Caco-2 (cell line): ENCODE data around the gene APOLD1. TPM values are rescaled to one million over a fixed set of nuclear protein-coding genes. Genes with fewer than 3 reads are reported as not detected.

Experiments used
- BruUV-seq: library from RNA; stranded (reverse); fragments of 400-500 nt; replicated peaks from 2 replicates; lab custom pipeline; 2021; lab: Mats Ljungman, UMichigan
- CTCF ChIA-PET: fragments of 300-600 bp; sonication (Branson Sonifier 250); formaldehyde crosslinking; loops from one replicate; lab custom pipeline; 2022; ENCODE audit warnings: antibody characterized with exemption; lab: Charles Lee
- POLR2A ChIA-PET: fragments of 300-600 bp; sonication (Branson Sonifier 250); formaldehyde crosslinking; loops from one replicate; lab custom pipeline; 2022; ENCODE audit warnings: antibody characterized with exemption; lab: Charles Lee
- DNase-seq, 2 experiments: peaks; one replicate each; pipeline versions ENCODE4 v3.0.0 to v3.0.0-alpha.2; 2020 to 2022
- H3K27me3 ChIP-seq: replicated peaks from 2 replicates; pipeline ENCODE4 v1.6.0; 2011; ENCODE audit warnings: low read length; ENCODE audit not compliant: control insufficient read depth, insufficient read depth
- H3K36me3 ChIP-seq: 2 replicates; pipeline ENCODE4 v1.5.1; 2011; ENCODE audit warnings: low read length; ENCODE audit not compliant: control insufficient read depth, insufficient read depth
- H3K4me1 ChIP-seq: fragments of 250-450 bp; sonication (Bioruptor Pico); 2 replicates; pipeline ENCODE4 v1.5.1; 2020; ENCODE audit warnings: mild to moderate bottlenecking
- H3K4me3 ChIP-seq: 2 replicates; pipeline ENCODE4 v1.5.1; 2011; ENCODE audit warnings: low read depth, mild to moderate bottlenecking, control low read depth, low read length
- H3K9me3 ChIP-seq: fragments of 250-450 bp; sonication (Bioruptor Pico); 2 replicates; pipeline ENCODE4 v1.5.1; 2020; ENCODE audit warnings: mild to moderate bottlenecking, moderate library complexity
- H3K27ac Mint-ChIP-seq: one replicate; pipeline ENCODE4 v1.8.0; 2022; ENCODE audit warnings: mixed read lengths; ENCODE audit not compliant: unreplicated experiment
- H3K27me3 Mint-ChIP-seq: one replicate; pipeline ENCODE4 v1.8.0; 2022; ENCODE audit warnings: mixed read lengths; ENCODE audit not compliant: insufficient read depth, unreplicated experiment
- H3K36me3 Mint-ChIP-seq: one replicate; pipeline ENCODE4 v1.8.0; 2022; ENCODE audit warnings: mild to moderate bottlenecking, mixed read lengths; ENCODE audit not compliant: insufficient read depth, unreplicated experiment
- H3K4me1 Mint-ChIP-seq: one replicate; pipeline ENCODE4 v1.8.0; 2022; ENCODE audit warnings: low read depth, mixed read lengths; ENCODE audit not compliant: unreplicated experiment
- H3K4me3 Mint-ChIP-seq: one replicate; pipeline ENCODE4 v1.8.0; 2022; ENCODE audit warnings: mild to moderate bottlenecking, moderate library complexity, mixed read lengths; ENCODE audit not compliant: unreplicated experiment
- H3K9me3 Mint-ChIP-seq: one replicate; pipeline ENCODE4 v1.8.0; 2022; ENCODE audit warnings: mixed read lengths; ENCODE audit not compliant: unreplicated experiment
- intact Hi-C: fragments of 100-400 bp; cut with micrococcal nuclease; formaldehyde crosslinking; loops from one replicate; pipeline ENCODE4 v1.10.0; 2022; ENCODE audit not compliant: unreplicated experiment
- total RNA-seq: library from RNA; stranded (reverse); gene quantifications from 2 replicates; pipeline ENCODE4 v1.2.3, GENCODE V29; 2022
- TF ChIP-seq, protein P1 (sequence below), 2 experiments: fragments of 200-600 bp in 1 of 2; IDR thresholded peaks; 1 replicate in 1 of 2; 2 replicates in 1 of 2; pipeline versions ENCODE4 v1.5.1 to v1.8.0; 2011 to 2022; ENCODE audit warnings: antibody characterized with exemption in 1 of 2, control low read depth in 1 of 2, inconsistent platforms in 1 of 2, low read depth in 1 of 2, low read length in 1 of 2, mild to moderate bottlenecking in 1 of 2, moderate library complexity in 1 of 2; ENCODE audit not compliant: insufficient read depth in 1 of 2, severe bottlenecking in 1 of 2, unreplicated experiment in 1 of 2

APOLD1 gene
- total RNA-seq, 1 experiment from 2014 or later = 4.1 TPM

DNA sequence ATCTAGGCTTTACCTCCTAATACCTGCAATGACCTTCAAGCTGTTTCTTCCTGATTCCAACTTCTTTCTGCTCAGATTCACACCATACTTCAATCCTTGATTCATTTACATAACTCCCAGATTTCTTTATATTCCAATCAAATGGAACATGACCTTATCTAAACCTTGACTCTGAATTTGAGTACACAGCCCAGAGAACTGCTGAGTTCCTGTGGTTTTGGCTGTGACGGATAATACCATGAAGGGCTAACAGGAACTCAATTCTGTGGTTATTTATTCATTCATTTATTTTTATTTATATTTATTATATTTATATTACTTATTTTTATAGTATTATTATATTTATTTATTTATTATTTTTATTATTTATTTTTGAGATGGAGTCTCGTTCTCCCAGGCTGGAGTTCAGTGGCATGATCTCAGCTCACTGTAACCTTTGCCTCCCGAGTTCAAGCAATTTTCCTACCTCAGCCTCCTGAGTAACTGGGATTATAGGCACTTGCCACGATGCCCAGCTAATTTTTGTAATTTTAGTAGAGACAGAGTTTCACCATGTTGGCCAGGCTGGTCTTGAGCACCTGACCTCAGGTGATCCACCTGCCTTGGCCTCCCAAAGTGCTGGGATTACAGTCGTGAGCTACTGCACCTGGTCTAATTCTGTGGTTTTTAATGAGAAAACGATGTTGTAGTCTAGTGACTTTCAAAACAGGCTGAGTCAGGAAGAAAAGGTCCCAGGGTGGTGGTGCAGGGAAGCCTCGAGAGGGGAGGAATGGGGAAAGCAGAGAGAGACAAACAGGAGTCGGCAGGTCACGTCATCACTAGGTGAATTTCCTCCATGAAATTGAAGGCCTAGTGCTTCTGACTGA, 11.7 kb downstream of the APOLD1 start:
- no peak overlapping the region for H3K4me3 Mint-ChIP-seq
- no peaks in the 10 kb centered on the region for H3K36me3 Mint-ChIP-seq
- H3K27ac Mint-ChIP-seq = no peak overlapping the region
- intact Hi-C loops = no loop called here
- H3K4me1 ChIP-seq = peaks cover 13% of the 10 kb centered on the region
- TF ChIP-seq, protein P1, sequence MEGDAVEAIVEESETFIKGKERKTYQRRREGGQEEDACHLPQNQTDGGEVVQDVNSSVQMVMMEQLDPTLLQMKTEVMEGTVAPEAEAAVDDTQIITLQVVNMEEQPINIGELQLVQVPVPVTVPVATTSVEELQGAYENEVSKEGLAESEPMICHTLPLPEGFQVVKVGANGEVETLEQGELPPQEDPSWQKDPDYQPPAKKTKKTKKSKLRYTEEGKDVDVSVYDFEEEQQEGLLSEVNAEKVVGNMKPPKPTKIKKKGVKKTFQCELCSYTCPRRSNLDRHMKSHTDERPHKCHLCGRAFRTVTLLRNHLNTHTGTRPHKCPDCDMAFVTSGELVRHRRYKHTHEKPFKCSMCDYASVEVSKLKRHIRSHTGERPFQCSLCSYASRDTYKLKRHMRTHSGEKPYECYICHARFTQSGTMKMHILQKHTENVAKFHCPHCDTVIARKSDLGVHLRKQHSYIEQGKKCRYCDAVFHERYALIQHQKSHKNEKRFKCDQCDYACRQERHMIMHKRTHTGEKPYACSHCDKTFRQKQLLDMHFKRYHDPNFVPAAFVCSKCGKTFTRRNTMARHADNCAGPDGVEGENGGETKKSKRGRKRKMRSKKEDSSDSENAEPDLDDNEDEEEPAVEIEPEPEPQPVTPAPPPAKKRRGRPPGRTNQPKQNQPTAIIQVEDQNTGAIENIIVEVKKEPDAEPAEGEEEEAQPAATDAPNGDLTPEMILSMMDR (IDR thresholded peaks at IDR 0.05; ENCODE audit: insufficient read depth in 1 of 2, low read depth in 1 of 2, low read length in 1 of 2, severe bottlenecking in 1 of 2, unreplicated experiment in 1 of 2) = no peak
- POLR2A ChIA-PET = no interaction called here
- peaks cover 18% of the 10 kb centered on the region for H3K4me1 Mint-ChIP-seq
- H3K36me3 ChIP-seq = no peaks in the 10 kb centered on the region
- CTCF ChIA-PET = no interaction called here
- no peaks in the 10 kb centered on the region for H3K9me3 Mint-ChIP-seq
- DNase-seq = no peak
- H3K4me3 ChIP-seq = no peak overlapping the region
- no TSS peak for BruUV-seq
- H3K27me3 ChIP-seq = no peaks in the 10 kb centered on the region
- no peaks in the 10 kb centered on the region for H3K9me3 ChIP-seq
- H3K27me3 Mint-ChIP-seq = no peaks in the 10 kb centered on the region

DNA sequence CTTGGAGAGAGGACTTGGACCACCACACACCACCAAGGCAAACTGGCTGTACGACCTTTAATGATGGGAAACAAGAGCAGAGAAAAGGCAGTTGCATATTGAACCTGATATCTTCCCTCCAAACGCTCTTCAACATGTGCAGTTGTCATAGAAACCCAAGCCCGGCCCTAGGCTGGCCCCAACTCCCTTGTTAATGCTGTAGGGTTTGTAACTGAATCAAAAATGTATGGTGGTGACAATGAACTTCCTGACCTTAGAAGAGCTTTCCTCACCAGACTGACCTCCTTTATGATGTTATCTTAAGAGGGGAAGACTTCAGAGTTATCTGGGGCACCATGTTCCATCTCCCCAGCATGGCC, 12.3 kb downstream of the APOLD1 start:
- H3K9me3 ChIP-seq = no peaks in the 10 kb centered on the region
- ChIA-PET POLR2A (no interaction called here), CTCF (no interaction called here)
- no peaks in the 10 kb centered on the region for H3K36me3 ChIP-seq
- peaks cover 20% of the 10 kb centered on the region for H3K4me1 Mint-ChIP-seq
- H3K36me3 Mint-ChIP-seq = no peaks in the 10 kb centered on the region
- no peaks in the 10 kb centered on the region for H3K27me3 Mint-ChIP-seq
- no peaks in the 10 kb centered on the region for H3K27me3 ChIP-seq
- H3K4me3 Mint-ChIP-seq = no peak overlapping the region
- peaks cover 12% of the 10 kb centered on the region for H3K4me1 ChIP-seq
- no peak overlapping the region for H3K4me3 ChIP-seq
- no peak for DNase-seq
- no peaks in the 10 kb centered on the region for H3K9me3 Mint-ChIP-seq
- no TSS peak for BruUV-seq
- no peak overlapping the region for H3K27ac Mint-ChIP-seq
- intact Hi-C loops = no loop called here
- TF ChIP-seq, protein P1 (IDR thresholded peaks at IDR 0.05; ENCODE audit: insufficient read depth in 1 of 2, low read depth in 1 of 2, low read length in 1 of 2, severe bottlenecking in 1 of 2, unreplicated experiment in 1 of 2) = no peak

DNA sequence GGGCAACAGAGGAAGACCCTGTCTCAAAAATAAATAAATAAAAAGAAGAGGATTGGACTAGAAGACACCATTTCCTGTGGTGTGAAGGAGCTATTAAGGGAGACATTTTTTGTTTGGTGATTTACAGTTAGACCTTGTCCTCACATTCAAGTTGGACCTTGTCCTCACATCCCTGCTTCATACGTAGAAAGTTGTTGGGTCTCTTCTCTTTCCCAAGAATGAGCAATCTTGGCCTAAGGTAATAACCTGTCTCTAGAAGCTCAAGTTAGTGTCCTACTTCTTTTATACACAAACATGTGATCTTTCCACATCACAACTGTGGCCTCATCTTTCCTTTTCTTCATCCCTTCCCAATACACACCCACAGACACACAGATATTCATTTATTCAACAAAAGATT, 13.0 kb downstream of the APOLD1 start:
- DNase-seq = no peak
- Mint-ChIP-seq H3K4me1 (peaks cover 26% of the 10 kb centered on the region), H3K27me3 (no peaks in the 10 kb centered on the region), H3K36me3 (no peaks in the 10 kb centered on the region), H3K27ac (peak overlapping the region; percentile 3), H3K4me3 (no peak overlapping the region), H3K9me3 (no peaks in the 10 kb centered on the region)
- CTCF ChIA-PET = interaction anchor here (0.7 kb wide), 1 partner anchor 15 kb away, joined by 5 read pairs; no protein-coding TSS in a partner anchor
- intact Hi-C loops = no loop called here
- BruUV-seq = no TSS peak
- Histone ChIP-seq H3K27me3 (no peaks in the 10 kb centered on the region), H3K4me3 (no peak overlapping the region), H3K4me1 (peaks cover 20% of the 10 kb centered on the region), H3K9me3 (no peaks in the 10 kb centered on the region), H3K36me3 (no peaks in the 10 kb centered on the region)
- TF ChIP-seq, protein P1 (IDR thresholded peaks at IDR 0.05; ENCODE audit: insufficient read depth in 1 of 2, low read depth in 1 of 2, low read length in 1 of 2, severe bottlenecking in 1 of 2, unreplicated experiment in 1 of 2) = no peak
- POLR2A ChIA-PET = interaction anchor here (0.5 to 0.9 kb wide), 2 partner anchors 12 to 100 kb away, joined by 4 to 5 read pairs; no protein-coding TSS in a partner anchor
